Activated CD4-positive, alpha-beta T cell treated with anti-CD3 and anti-CD28 coated beads for 1 hour (primary cell): Measurements from ENCODE around the gene DENND4B.
A peak's percentile ranks its signal among the peaks of the same experiment; 100 is the strongest.
"Not testable (repeated sequence)": the region's sequence is repeated elsewhere in the genome, so short reads cannot be mapped to it uniquely, and the experiment has no call there.

Experiments used
- DNase-seq: peaks from one replicate; pipeline ENCODE4 v3.0.0-alpha.2; 2020

The DENND4B gene, protein sequence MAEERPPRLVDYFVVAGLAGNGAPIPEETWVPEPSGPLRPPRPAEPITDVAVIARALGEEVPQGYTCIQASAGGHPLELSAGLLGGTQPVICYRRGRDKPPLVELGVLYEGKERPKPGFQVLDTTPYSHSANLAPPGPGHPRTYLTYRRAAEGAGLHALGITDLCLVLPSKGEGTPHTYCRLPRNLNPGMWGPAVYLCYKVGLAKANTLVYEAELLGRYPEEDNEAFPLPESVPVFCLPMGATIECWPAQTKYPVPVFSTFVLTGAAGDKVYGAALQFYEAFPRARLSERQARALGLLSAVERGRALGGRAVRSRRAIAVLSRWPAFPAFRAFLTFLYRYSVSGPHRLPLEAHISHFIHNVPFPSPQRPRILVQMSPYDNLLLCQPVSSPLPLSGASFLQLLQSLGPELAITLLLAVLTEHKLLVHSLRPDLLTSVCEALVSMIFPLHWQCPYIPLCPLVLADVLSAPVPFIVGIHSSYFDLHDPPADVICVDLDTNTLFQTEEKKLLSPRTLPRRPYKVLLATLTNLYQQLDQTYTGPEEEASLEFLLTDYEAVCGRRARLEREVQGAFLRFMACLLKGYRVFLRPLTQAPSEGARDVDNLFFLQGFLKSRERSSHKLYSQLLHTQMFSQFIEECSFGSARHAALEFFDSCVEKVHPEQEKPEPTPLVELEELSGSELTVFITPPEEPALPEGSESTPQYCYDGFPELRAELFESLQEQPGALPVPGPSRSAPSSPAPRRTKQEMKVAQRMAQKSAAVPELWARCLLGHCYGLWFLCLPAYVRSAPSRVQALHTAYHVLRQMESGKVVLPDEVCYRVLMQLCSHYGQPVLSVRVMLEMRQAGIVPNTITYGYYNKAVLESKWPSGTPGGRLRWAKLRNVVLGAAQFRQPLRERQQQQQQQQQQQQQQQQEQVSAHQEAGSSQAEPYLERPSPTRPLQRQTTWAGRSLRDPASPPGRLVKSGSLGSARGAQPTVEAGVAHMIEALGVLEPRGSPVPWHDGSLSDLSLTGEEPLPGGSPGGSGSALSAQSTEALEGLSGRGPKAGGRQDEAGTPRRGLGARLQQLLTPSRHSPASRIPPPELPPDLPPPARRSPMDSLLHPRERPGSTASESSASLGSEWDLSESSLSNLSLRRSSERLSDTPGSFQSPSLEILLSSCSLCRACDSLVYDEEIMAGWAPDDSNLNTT (N-terminal part only)

DNA sequence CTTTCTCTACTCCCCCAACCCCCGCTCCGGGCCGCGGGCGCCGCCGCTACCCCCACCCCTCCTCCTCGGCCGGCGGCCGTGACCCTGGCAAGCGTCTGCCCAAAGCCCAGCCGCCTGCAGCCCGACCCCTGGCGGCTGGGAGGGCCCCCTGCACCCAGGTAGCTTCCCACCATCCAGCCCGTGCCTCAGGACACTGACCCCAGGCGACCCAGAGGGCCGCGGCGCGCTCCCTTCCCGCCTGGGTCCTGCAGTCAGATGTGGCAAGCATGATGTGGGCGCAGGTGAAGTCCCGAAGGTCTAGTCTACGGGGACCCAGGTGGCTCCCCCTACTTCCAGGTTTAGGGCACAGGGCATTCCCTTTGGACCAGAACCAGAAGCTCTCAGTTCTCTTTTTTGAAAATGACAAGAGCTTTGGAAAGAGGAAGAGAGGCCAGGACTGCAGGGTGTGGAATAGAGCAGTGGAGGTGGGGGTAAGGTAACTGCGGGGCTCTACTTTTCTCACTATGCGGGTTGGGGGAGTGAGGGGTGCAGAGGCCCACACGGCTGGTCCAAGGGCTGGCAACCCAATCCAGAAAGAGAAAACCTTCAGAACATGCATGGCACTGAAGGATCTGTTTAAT lies at the start of gene DENND4B:
TSS of gene DENND4B (minus strand) at position 97 of the 620 bp plus-strand sequence. CDS start 2,344 bp downstream, outside the sequence.
- peak; percentile 64 for DNase-seq

DNA sequence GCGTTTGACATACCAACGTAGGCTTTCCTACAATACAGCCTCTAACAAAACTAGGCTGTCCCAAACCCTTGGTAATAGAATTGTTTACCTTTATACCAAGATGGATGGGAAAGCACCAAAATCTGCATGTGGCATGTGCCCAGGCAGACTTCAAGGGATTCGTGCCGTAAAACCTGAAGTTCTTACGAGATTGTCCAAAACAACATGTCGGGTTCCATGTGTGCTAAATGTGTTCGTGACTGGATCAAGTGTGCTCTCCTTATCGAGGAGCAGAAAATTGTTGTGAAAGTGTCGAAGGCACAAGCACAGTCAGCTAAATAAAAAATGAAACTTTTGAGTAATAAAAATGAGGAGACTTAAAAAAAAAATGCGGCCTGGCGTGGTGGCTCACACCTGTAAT lies 49.1 kb upstream of the DENND4B start:
- no peak for DNase-seq

DNA sequence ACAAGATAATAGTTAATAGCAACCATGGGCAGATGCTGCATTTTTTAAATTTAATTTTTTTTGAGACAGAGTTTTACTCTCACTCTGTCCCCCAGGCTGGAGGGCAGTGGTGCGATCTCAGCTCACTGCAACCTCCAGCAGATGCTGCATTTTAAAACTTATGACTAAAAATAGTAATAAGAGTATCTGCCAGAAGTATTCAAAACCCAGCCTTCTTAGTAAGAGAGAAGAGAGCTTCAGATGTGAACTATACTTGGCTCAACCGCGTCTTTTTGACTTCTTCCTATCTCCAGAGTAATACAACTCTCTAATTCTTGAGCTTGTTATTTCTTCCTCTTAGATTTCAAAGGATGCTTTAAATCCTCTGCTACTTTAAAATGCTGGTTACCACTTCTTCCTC lies 48.7 kb upstream of the DENND4B start:
- no peak for DNase-seq

DNA sequence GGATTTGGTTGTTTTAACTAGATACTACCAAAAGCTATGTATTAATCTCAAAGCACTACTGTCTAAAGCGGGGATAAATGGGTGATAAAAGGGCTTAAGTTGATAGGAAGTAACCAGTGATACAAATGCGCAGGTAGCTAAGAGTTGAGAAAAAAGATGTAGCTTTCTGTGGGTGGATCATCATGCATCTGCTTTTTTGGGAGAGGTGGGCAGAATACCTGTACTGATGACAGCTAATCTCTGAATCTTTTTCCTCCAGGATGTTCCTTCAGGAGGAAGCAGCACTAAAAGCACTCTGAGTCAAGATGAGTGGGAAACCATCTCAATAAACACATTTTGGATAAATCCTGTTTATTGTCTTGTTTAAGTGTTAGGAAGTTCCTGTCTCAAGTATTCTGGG lies 45.3 kb upstream of the DENND4B start:
- no peak for DNase-seq

DNA sequence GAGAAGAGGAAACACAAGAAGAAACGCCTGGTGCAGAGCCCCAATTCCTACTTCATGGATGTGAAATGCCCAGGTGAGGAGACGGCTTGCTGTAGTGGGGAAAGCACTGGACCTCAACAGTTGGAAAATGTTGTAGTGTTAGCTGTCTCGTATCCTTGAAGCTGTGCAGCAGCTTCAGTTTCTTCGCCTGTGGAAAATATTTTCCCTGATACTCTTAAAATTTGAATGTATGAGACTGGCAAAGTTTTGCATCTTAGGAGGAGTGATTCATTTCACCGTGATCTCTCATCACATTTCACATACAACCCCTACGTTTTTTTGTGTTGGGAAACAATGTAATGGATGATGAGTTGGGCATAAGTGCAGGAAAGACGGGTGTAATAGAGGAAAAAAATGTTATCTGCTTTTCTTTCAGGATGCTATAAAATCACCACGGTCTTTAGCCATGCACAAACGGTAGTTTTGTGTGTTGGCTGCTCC lies 44.7 kb upstream of the DENND4B start:
- no peak for DNase-seq

DNA sequence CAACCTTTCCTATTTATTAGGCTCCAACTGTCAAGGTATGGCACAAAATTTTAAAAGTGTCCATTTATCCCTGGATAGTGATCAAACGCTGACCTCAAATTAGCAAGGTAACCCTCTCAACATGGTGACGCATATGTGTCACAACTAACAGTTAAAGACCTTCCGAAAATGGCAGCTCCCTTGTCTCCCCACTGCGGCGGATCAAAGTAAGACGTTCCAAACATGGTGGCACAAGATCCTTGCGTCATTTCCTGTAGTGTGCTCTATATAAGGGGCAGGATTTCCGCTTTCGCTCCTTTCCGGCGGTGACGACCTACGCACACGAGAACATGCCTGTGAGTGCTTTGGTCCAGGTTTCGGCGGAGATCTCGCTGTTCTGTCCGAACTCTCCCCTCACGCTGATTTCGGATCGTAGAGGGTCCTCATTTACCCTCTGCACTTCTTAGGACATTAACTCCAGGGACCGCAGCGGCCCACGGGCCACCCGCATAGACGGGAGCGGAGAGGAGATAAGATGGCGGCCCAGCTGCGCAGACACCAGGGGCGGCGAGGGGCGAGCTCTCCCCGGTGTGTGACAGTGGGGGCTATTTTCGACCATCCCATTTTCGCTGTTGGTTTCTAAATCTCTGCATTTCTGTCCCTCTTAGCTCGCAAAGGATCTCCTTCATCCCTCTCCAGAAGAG lies 44.1 kb upstream of the DENND4B start, which contains the start of gene RPS27:
TSS of gene RPS27 (plus strand) at position 295 of the 683 bp plus-strand sequence. CDS start at position 330, 35 bp downstream.
- peak; percentile 82 for DNase-seq

DNA sequence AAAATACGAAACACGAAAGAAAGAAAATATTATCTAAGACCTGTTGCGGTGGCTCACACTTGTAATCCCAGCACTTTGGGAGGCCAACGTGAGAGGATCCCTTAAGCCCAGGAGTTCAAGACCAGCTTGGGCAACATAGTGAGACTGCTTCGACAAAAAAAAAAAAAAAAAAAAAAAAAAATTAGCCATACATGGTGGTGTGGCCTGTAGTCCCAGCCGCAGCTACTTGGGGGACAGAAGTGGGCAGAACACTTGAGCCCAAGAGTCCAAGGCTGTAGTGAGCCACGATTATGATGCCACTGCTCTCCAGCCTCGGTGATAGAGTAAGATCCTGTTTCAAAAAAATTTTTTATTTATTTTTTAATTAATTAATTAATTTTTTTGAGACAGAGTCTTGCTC lies 41.1 kb upstream of the DENND4B start:
- DNase-seq, result no peak

DNA sequence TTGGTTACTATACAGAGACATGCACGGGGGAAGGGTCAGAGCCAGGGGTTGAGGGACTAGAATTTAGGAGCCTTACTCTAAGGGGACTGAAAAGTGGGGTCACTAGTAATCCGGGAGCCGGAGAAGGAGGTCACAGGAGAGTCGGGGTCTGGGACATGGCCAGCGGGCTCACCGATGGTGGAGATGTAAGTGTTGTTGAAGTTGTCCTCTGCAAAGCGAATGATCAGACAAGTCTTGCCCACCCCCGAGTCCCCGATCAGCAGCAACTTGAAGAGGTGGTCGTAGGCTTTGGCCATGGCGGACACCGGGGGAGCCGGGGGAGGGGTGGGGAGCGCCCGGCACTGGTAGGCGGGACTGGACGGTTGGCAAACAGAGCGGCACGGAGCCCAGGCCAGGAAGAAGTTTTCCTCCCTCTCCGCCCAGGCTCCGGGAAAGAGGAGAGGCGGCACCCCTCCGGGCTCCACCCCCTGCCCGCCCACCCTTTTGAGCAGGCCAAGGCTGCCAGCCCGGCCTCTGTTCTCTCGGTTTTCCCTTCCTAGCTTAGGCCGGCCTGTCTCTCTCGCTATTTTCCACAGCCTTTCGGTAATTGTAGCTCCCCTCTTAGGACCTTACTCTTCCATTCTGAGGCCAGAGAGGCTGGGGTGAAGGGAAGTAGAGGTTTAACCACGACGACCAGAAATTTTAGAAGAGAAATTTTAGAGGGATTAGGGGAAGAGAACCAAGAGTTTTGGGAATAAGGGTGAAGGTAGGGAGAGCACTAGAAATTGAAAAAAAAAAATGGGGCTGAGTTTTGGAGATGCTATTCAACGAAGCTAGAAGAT lies 39.6 kb upstream of the DENND4B start, which contains the start of gene RAB13:
TSS of gene RAB13 (minus strand) at position 399 of the 821 bp plus-strand sequence. CDS start at position 296, 103 bp downstream.
- no peak for DNase-seq

DNA sequence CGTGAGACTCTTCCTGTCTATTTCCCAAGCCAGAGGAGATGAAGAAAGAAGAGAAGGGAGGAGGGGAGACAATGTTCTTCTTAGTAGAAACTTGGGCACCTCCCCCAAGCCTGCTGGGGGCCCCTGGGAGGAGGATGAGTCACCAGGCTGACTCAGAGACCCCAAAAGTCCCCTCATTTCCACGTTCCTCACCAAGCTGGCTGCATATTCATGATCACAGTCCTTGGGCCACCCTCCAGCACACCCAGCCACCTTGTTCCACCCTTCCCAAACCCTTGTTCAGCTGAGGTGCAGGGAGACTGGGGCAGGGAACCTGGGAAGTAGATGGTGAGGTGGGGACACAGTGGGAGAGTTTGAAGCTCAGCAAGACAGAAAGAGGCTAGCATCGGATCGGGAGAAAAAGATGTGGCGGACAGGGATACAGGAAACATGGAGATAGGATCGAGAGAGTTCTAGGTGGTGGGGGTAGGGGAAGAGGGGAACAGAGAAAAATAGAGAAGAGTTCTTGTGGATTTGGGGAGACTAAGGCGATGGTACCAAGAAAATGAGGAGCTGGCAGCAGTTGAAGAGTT lies 38.9 kb upstream of the DENND4B start:
- DNase-seq, result no peak

DNA sequence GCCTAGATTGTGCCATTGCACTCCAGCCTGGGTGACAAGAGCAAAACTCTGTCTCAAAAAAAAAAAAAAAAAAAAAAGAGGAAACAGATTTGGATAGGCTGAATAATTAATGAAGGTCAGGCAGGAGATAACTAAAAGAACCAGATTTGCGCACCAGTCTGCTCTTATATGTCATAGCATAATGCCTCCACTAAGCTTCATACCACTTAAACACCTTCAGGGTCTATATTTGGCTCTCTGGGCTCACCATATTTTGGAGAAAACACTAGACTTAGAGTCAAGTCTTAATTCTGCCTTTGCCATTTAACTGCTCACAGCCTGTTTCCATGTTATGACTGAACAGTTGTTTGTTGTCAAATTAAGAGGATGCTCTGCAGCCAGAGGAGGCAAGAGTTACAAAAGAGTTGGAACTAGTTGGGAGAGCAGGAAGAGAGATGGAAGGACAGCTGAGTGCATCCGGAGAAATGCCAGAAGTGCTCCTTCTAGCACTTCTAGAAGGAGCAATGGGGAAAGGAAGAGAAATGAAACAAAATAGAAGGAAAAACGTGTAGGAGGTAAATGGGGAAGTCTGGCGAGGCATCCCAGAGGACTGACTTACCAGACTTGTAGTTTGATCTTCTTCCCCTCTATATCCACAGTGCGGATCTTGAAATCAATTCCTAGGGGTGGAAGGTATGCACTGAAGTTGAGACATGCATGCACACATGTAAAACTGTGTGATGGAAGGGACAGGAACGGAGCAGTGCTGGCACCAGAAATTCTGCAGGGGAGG lies 37.8 kb upstream of the DENND4B start:
- no peak for DNase-seq

DNA sequence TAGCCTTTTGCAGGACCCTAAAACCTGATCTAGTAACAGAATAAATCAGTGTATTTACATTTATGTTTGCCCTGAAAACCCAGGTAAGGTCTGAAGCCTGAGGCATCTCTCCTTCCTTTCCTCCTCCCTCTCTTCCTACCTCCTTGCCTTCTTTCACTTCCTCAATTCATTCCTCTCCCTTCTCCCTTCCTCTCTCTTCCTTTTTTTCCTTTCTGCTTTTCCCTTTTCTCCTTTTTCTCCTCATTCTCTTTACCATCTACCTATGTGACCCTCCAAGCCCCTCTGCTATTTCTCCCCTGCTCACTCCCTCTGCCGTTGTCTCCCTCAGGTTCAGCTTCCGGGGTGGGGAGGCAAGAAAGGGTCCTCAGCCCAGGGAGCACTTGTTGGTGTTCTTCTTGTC lies 35.2 kb upstream of the DENND4B start:
- DNase-seq, result not testable (repeated sequence)

DNA sequence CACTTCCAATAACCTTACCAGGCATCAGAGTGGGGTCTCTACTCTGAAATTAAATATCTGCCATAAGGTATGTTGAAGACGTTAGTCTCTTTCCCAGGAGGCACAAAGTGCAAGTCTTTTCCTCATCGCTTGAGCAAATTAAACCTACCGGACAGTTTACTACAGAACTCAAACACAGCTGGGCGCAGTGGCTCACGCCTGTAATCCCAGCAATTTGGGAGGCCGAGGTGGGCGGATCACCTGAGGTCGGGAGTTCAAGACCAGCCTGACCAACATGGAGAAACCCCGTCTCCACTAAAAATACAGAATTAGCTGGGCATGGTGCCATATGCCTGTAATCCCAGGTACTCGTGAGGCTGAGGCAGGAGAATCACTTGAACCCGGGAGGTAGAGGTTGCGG lies 32.6 kb upstream of the DENND4B start:
- not testable (repeated sequence) for DNase-seq

DNA sequence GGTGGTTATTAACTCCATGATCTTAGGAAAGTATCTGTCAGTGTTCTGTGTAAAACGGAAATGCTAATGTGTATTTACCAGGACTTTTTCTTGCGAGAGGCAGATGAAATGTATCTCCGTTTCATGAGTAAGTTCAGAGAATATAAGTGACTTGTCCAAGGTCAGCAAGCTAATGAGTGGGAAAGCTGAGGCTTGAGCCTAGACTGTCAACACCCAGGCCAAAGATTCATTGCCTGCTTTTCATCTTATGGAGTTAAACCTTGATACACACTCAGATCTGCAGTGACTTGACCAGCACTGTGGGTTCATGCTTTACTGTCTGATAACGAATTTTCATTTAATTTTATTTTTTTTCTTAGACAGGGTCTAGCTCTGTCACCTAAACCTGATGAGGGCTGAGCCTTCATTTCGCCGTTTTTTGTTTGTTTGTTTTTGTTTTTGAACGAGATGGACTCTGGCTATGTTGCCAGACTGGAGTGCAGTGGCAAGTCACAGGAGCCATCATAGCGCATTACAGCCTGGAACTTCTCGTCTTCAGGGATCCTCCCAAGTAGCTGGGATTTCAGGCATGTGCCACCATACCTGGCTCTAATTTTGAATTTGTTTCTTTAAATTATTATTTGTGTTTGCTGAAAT lies 31.9 kb upstream of the DENND4B start:
- DNase-seq, result no peak

DNA sequence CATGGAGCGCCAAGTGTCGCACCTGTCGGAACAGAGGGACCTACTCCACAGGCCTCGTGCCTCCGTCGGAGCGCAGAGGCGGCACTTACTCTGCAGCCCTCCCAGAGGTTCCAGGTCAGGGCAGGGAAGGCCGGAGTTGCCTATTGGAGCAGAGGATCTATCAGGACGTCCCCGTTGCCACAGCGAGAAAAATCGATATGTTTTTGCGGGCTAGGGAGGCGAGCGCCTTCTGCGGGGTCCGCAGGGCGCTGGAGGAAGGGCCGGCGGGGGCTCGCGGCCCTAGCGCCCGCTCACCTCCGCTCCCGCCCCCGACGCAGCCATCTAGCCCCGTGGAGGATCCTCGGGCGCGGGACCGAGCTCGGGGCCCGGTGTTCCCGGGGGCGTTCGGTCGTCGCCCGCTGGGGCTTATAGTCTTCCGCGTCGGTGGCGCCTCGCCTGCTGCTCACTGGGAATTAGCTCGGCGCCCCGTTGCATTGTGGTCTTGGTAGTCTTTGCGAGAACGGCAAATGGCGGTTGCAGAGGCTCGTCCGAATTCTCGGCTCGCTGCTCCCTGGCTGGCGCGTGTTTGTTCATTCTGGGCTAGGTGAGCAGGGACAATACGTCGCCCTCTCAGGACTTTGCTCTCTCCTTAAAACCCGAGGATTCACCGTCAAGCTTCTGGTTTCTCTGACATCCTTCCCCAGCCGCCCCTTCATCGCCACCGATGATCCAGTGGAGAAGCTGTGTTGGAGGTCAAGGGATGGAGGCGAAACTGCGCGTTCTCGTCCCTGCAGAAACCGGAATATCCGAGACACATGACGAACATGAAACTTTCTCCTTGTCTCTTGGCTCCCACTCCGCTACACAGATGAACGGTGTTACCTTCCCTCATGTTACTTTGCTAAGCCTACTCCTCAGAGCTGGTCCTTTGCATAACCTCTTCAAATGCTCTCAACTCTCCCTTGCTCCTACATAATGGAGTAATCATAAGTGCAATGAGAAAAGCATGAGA lies 31.0 kb upstream of the DENND4B start, which contains the start of gene JTB:
TSS of gene JTB (minus strand) at position 425 of the 991 bp plus-strand sequence. CDS start at position 3, 422 bp downstream.
- peak; percentile 74 for DNase-seq

DNA sequence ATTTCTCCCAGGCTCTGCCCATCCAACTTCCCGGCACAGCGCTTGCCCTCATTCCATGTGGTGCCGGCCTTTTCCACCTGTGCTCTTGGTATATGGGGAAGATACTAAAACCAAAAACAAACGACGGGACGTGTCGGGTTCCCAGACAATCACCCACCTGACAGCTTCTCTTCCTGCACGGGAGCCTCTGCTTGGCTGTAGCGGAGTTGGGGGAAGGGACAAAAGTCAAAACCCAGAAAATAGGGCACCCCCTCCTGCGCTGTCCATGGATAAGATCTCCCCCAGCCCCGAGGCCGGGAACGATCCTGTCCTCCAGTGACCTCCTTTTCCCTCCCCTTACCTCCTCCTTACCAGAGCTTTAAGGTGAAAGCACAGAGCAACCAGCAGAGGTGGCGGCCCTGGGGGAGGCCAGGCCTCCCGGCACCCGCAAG lies 30.3 kb upstream of the DENND4B start:
- DNase-seq, result no peak

DNA sequence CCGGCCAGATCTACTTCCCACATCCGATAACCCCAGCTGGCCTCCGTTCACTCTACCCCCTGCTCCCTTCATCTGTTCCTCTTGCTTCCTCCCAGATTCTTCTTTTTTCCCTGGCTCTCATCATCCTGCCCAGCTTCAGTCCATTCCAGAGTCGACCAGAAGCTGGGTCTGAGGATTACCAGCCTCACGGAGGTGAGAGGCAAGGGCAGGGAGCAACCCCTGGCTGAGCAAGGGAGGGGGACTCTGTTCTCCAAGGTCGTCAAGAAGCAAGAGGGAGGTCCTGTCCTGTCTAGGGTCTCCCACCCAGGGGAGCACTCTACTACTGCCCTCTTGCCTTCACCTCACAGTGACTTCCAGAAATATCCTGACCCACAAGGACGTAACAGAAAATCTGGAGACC lies 27.0 kb upstream of the DENND4B start:
- no peak for DNase-seq

DNA sequence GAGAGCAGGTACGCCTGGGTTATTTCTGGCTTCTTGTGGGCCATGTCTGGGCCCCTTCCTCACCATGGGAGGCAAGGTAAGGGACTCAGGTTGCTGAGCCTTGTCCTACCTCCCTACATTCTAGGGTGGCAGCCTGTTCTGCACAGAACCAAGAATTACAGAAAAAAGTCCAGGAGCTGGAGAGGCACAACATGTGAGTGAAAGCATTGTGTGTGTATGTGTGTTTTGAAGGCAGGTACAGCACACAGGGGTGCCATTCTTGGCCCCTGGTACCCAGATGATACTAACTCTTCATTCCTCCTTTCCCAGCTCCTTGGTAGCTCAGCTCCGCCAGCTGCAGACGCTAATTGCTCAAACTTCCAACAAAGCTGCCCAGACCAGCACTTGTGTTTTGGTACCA lies 26.6 kb upstream of the DENND4B start:
- DNase-seq, result no peak

DNA sequence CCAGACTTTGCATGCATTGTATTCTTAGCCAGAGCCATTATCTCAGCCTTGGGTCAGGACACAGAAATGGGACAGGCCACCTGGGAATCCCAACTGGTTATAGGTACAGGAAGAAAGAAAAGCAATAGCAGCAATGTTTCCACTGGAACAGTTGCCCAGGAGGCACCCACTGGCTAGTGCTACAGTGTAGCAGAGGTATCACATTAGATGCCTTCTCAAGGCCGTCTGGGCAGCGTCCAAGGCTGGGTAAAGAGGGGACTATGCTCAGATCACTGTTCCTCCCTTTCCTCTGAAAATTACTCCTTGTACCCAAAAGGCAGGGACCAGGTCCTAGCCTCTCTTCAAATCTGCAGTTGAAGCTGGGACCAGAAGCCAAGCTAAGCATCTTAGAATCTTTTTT lies 23.8 kb upstream of the DENND4B start:
- DNase-seq, result no peak
